Omental fat pad (tissue), 4 donors: ENCODE data around the gene DHTKD1. TPM values are rescaled to one million over a fixed set of nuclear protein-coding genes. Genes with fewer than 3 reads are reported as not detected.

Experiments
- ATAC-seq: fragments of 150-250 bp; one replicate; pipeline ENCODE4 v1.9.1; 2016; ENCODE audit warnings: mild to moderate bottlenecking, moderate library complexity; ENCODE audit not compliant: low FRiP score
- DNase-seq: peaks from one replicate; pipeline ENCODE4 v3.0.0-alpha.2; 2019; ENCODE audit warnings: low spot score
- total RNA-seq, 4 donors: library from RNA; depleted of rRNA; stranded (reverse); fragments of >200 nt; gene quantifications; one replicate each; pipeline ENCODE4 v1.1.0, GENCODE V29; 2016
- TF ChIP-seq, protein P1 (sequence below), 3 donors: fragments of 450-650 bp; IDR thresholded peaks; one replicate each; pipeline ENCODE4 v1.5.1; 2016 to 2017; ENCODE audit warnings: antibody characterized with exemption in 3 of 3, mild to moderate bottlenecking in 3 of 3, moderate library complexity in 2 of 3

Gene DHTKD1
- total RNA-seq, 4 donors from 2014 or later, result 18.3 to 29.5 (median 26.1) TPM

DNA sequence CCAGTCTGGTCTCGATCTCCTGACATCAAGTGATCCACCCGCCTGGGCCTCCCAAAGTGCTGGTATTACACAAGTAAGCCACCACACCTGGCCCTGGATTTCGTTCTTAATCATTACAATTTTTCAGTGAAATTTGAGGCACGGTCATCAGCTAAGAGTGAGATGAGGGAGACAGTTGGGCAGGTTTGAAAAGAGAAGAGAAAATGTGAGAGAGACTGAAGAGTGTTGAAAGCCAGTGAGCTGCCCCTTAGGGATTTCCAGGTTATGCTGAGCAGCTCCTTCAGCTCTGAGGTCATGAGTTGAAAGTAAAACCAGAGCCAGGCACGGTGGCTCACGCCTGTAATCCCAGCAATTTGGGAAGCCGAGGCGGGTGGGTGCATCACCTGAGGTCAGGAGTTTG, 20.2 kb upstream of the DHTKD1 start:
- DNase-seq, result no peak
- TF ChIP-seq, protein P1, sequence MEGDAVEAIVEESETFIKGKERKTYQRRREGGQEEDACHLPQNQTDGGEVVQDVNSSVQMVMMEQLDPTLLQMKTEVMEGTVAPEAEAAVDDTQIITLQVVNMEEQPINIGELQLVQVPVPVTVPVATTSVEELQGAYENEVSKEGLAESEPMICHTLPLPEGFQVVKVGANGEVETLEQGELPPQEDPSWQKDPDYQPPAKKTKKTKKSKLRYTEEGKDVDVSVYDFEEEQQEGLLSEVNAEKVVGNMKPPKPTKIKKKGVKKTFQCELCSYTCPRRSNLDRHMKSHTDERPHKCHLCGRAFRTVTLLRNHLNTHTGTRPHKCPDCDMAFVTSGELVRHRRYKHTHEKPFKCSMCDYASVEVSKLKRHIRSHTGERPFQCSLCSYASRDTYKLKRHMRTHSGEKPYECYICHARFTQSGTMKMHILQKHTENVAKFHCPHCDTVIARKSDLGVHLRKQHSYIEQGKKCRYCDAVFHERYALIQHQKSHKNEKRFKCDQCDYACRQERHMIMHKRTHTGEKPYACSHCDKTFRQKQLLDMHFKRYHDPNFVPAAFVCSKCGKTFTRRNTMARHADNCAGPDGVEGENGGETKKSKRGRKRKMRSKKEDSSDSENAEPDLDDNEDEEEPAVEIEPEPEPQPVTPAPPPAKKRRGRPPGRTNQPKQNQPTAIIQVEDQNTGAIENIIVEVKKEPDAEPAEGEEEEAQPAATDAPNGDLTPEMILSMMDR (IDR thresholded peaks at IDR 0.05), result no peak
- ATAC-seq, result no peak

DNA sequence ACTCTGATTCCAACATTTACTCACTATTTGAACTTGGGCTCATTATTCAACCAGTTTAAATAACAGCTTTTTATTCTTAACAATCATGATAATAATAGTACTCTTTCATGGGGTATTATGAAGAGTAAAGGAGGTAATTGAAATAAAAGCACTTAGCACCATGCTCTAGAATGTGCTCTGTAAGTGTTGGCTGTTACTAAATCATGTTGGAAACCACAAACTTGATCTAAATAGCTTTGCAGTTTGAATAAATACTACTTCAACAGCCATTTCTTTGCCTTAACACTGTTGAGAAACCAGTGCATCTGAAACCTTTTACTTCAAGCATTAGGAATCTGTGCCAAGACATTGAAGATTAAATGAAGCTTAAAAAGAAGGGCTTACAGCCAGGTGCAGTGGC, 18.2 kb upstream of the DHTKD1 start:
- TF ChIP-seq, protein P1 (IDR thresholded peaks at IDR 0.05), result no peak
- ATAC-seq, result no peak
- DNase-seq, result no peak

DNA sequence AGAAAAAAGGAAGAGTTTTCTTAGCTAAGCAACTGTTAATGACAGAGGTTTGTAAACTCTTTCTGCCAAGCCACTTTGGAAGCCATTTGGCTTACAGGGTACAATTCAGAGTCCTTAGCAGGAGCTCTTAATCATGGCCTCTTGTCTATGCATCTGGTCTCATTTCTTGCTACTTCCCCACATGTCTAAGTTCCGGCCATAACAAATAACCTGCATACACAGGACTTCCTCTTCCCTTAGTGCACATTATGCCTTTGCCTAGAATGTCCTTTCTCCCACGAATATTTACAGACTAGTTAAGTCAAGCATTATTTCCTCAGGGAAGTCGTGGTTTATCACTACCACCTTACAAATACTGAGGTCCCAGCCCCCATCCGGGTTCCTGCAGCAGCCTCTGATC, 17.5 kb upstream of the DHTKD1 start:
- ATAC-seq, result no peak
- TF ChIP-seq, protein P1 (IDR thresholded peaks at IDR 0.05), result no peak
- DNase-seq, result no peak

DNA sequence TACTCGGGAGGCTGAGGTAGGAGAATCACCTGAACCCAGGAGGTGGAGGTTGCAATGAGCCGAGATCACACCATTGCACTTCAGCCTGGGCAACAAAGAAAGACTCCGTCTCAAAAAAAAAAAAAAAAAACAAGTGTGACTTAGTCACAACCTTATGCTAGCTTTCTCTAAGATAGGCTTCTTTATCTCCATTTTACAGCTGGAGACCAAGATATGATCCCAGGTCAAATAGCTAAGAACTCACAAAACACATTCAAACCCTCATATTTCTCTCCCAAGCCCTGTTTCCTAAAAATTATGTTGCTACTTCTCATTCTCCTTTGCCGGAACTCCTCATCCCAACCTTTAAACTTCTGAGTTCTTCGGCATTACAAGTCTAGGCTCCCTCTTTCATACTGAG, 13.0 kb upstream of the DHTKD1 start:
- DNase-seq, result no peak
- TF ChIP-seq, protein P1 (IDR thresholded peaks at IDR 0.05), result no peak

DNA sequence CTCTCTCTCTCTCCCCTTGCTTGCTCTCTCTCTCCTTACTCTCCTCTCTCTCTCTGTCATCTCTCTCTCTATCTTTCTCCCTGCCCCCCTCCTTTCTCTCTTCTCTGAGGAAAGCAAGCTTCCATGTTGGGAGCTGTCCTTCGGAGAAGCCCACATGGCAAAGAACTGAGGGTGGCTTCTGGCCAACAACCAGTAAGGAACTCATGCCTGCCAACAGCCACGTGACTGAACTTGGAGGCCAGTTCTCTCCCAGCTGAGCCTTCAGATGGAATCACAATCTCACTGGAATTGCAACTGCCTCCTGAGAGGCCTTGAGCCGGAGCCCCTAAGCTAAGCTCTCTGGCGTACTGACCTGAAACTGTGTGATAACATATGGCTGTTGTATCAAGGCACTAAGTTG, 12.0 kb upstream of the DHTKD1 start:
- ATAC-seq (no peak), DNase-seq (no peak)
- TF ChIP-seq, protein P1 (IDR thresholded peaks at IDR 0.05), result no peak

More for the DNA sequence above, 13.0 kb upstream of the DHTKD1 start:
- ATAC-seq, result no peak

DNA sequence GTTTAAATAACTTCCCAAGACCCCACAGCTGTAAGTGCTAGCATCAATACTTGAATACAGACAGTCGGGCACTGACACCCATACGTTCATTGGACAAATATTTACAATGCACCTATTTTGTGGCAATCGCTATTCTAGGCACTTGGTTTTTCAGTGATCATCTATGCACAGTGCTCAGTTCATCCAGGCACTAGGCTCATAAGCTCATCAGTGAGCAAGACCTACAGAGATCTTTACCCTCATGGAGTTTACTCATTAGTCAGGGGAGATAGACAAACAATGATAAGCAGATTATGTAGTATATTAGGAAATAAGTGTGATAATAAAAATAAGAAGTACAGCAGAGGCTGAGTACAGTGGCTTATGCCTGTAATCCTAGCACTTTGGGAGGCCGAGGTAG, 7.6 kb upstream of the DHTKD1 start:
- DNase-seq (no peak), ATAC-seq (no peak)
- TF ChIP-seq, protein P1 (IDR thresholded peaks at IDR 0.05), result no peak

DNA sequence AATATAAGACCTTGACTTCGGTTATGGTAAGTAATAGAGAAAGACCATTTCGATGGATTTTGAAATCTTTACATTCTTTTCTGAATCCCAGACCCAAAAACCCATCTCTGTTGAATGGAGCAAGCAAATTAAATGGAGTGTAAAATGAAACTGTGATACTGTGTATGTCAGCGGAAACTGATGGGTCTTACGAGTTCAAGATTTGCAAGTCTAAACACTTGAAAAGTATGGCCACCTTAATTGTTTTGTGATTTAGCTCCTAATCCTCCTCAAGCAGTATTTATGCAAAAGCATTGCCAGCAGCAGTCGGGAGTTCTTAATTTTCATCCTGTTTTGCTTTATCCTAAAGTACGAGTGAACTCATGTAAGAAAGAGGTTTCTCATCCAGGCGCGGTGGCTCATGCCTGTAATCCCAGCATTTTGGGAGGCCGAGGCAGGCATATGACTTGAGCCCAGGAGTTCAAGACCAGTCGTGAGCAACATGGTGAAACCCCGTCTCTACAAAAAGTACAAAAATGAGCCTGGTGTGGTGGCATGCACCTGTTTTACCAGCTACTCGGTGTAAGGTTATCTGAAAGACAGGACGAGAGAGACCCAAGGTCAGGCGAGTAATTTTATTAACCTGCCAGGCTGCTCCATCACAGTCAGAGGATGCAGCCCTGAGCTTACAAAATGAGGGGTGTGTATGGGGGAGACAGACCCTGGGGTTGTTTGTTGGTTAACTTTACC, 5.8 kb upstream of the DHTKD1 start:
- TF ChIP-seq, protein P1 (IDR thresholded peaks at IDR 0.05), result no peak
- DNase-seq, result no peak
- ATAC-seq, result no peak
